ENCODE results near the gene RARS1.
"Not testable (repeated sequence)": the region's sequence is repeated elsewhere in the genome, so short reads cannot be mapped to it uniquely, and the experiment has no call there.

The RARS1 gene

GRCh38 chr5:168481330-168481788 lies 4.9 kb upstream of the RARS1 start:
- DNase-seq (ENCODE audit: low spot score): peak; percentile 62

- DNase-seq (ENCODE audit: low spot score): no peak
Observed at GRCh38 chr5:168482361-168482760, 3.9 kb upstream of the RARS1 start.

GRCh38 chr5:168489059-168489458 lies 2.8 kb downstream of the RARS1 start:
- no peak for DNase-seq (ENCODE audit: low spot score)

GRCh38 chr5:168494057-168494555 lies 7.8 kb downstream of the RARS1 start:
- DNase-seq (ENCODE audit: low spot score): no peak

- no peak for DNase-seq (ENCODE audit: low spot score)
Observed at GRCh38 chr5:168502563-168503237, 16.4 kb downstream of the RARS1 start.

- no peak for DNase-seq (ENCODE audit: low spot score)
Observed at GRCh38 chr5:168513861-168514428, 27.7 kb downstream of the RARS1 start.

GRCh38 chr5:168525856-168526255 lies 39.6 kb downstream of the RARS1 start:
- DNase-seq (ENCODE audit: low spot score): no peak

- no peak for DNase-seq (ENCODE audit: low spot score)
Observed at GRCh38 chr5:168527756-168528295, 41.6 kb downstream of the RARS1 start.

- peak; percentile 13 for DNase-seq (ENCODE audit: low spot score)
Observed at GRCh38 chr5:168528521-168529373, 42.5 kb downstream of the RARS1 start, which contains the start of gene FBLL1. Gene FBLL1 (plus strand): TSS chr5:168529305. CDS start chr5:168529505, 200 bp downstream.

- DNase-seq (ENCODE audit: low spot score): no peak
Observed at GRCh38 chr5:168529374-168530234, 43.3 kb downstream of the RARS1 start.

GRCh38 chr5:168530621-168531150 lies 44.4 kb downstream of the RARS1 start:
- no peak for DNase-seq (ENCODE audit: low spot score)

- no peak for DNase-seq (ENCODE audit: low spot score)
Observed at GRCh38 chr5:168531191-168531590, 44.9 kb downstream of the RARS1 start.

- no peak for DNase-seq (ENCODE audit: low spot score)
Observed at GRCh38 chr5:168531987-168532864, 46.0 kb downstream of the RARS1 start.

GRCh38 chr5:168534351-168534750 lies 48.1 kb downstream of the RARS1 start:
- DNase-seq (ENCODE audit: low spot score): not testable (repeated sequence)

GRCh38 chr5:168537176-168537575 lies 50.9 kb downstream of the RARS1 start:
- DNase-seq (ENCODE audit: low spot score): no peak

- DNase-seq (ENCODE audit: low spot score): no peak
Observed at GRCh38 chr5:168549554-168549953, 63.3 kb downstream of the RARS1 start.

GRCh38 chr5:168550656-168551055 lies 64.4 kb downstream of the RARS1 start:
- DNase-seq (ENCODE audit: low spot score): no peak

- DNase-seq (ENCODE audit: low spot score): no peak
Observed at GRCh38 chr5:168552146-168552545, 65.9 kb downstream of the RARS1 start.

GRCh38 chr5:168553377-168554130 lies 67.3 kb downstream of the RARS1 start:
- no peak for DNase-seq (ENCODE audit: low spot score)
